IMR-90 (cell line): ENCODE results near the gene RRP7A. TPM values are rescaled to one million over a fixed set of nuclear protein-coding genes. Genes with fewer than 3 reads are reported as not detected.

ENCODE experiments used
- ATAC-seq: fragments of 200-7000 bp; cut with Tn5 transposase; 2 replicates; pipeline ENCODE4 v1.9.1; 2020; ENCODE audit warnings: low read depth, mild to moderate bottlenecking, moderate library complexity
- BruUV-seq: library from RNA; stranded (reverse); fragments of 400-500 nt; replicated peaks from 2 replicates; lab custom pipeline; 2021; lab: Mats Ljungman, UMichigan
- CTCF ChIA-PET: fragments of 300-600 bp; formaldehyde crosslinking; extraction: SDS; loops from one replicate; lab custom pipeline; 2021; ENCODE audit warnings: antibody characterized with exemption; lab: Yijun Ruan, JAX
- POLR2A ChIA-PET: fragments of 300-600 bp; sonication (Branson Sonifier 250); formaldehyde crosslinking; loops from one replicate; lab custom pipeline; 2022; ENCODE audit warnings: antibody characterized with exemption; ENCODE audit not compliant: unreplicated experiment; lab: Charles Lee
- DNase-seq: peaks from one replicate; pipeline ENCODE4 v3.0.0; 2013
- H2AFZ ChIP-seq: replicated peaks from 2 replicates; pipeline ENCODE3; 2013; ENCODE audit warnings: low read length, mild to moderate bottlenecking; ENCODE audit not compliant: poor library complexity
- H2AK5ac ChIP-seq: 2 replicates; pipeline ENCODE4 v1.6.1; 2013; ENCODE audit warnings: low read depth, low read length, inconsistent platforms
- H2AK9ac ChIP-seq: replicated peaks from 2 replicates; pipeline ENCODE3; 2013; ENCODE audit warnings: mild to moderate bottlenecking, low read depth, low read length, moderate library complexity; ENCODE audit not compliant: poor library complexity
- H2BK120ac ChIP-seq: 2 replicates; pipeline ENCODE4 v1.6.1; 2013; ENCODE audit warnings: low read depth, low read length, inconsistent platforms
- H2BK15ac ChIP-seq: 3 replicates; pipeline ENCODE4 v1.6.1; 2013; ENCODE audit warnings: low read depth, low read length, inconsistent platforms
- H2BK20ac ChIP-seq: 2 replicates; pipeline ENCODE4 v1.6.1; 2013; ENCODE audit warnings: low read depth, mild to moderate bottlenecking, inconsistent platforms, low read length, moderate library complexity
- H2BK5ac ChIP-seq: 2 replicates; pipeline ENCODE4 v1.6.1; 2013; ENCODE audit warnings: mild to moderate bottlenecking, low read depth, low read length, inconsistent platforms; ENCODE audit not compliant: poor library complexity, severe bottlenecking
- H3K14ac ChIP-seq: replicated peaks from 2 replicates; pipeline ENCODE4 v1.6.1; 2013; ENCODE audit warnings: low read depth, low read length, inconsistent platforms
- H3K18ac ChIP-seq: 2 replicates; pipeline ENCODE4 v1.6.1; 2013; ENCODE audit warnings: low read depth, low read length, control low read depth
- H3K23ac ChIP-seq: 2 replicates; pipeline ENCODE4 v1.6.1; 2013; ENCODE audit warnings: low read depth, low read length, inconsistent platforms
- H3K27ac ChIP-seq: 2 replicates; pipeline ENCODE4 v1.5.1; 2013; ENCODE audit warnings: mild to moderate bottlenecking, control low read depth, low read length; ENCODE audit not compliant: insufficient read depth
- H3K27me3 ChIP-seq: 2 replicates; pipeline ENCODE4 v1.6.1; 2013; ENCODE audit warnings: low read length; ENCODE audit not compliant: control insufficient read depth, insufficient read depth
- H3K36me3 ChIP-seq: 2 replicates; pipeline ENCODE4 v1.6.1; 2013; ENCODE audit warnings: low read length, mixed read lengths; ENCODE audit not compliant: control insufficient read depth, insufficient read depth
- H3K4ac ChIP-seq: 2 replicates; pipeline ENCODE4 v1.6.1; 2013; ENCODE audit warnings: low read depth, low read length, inconsistent platforms
- H3K4me1 ChIP-seq: 2 replicates; pipeline ENCODE4 v1.6.1; 2013; ENCODE audit warnings: low read length, mixed read lengths; ENCODE audit not compliant: control insufficient read depth, insufficient read depth
- H3K4me2 ChIP-seq: 2 replicates; pipeline ENCODE4 v1.6.1; 2013; ENCODE audit warnings: low read depth, mild to moderate bottlenecking, control low read depth, low read length, moderate library complexity
- H3K4me3 ChIP-seq: 2 replicates; pipeline ENCODE4 v1.5.1; 2013; ENCODE audit warnings: low read depth, mild to moderate bottlenecking, control low read depth, low read length, moderate library complexity; ENCODE audit not compliant: insufficient read depth
- H3K56ac ChIP-seq: 2 replicates; pipeline ENCODE4 v1.6.1; 2013; ENCODE audit warnings: low read length, inconsistent platforms; ENCODE audit not compliant: insufficient read depth; ENCODE audit errors: extremely low read depth
- H3K79me1 ChIP-seq, 2 experiments: 2 replicates each; pipeline ENCODE4 v1.6.1; 2013; ENCODE audit warnings: low read length in 2 of 2, inconsistent platforms in 1 of 2, low read depth in 1 of 2
- H3K9ac ChIP-seq: 2 replicates; pipeline ENCODE4 v1.6.1; 2013; ENCODE audit warnings: low read depth, low read length, control low read depth
- H3K9me1 ChIP-seq: 2 replicates; pipeline ENCODE4 v1.6.1; 2013; ENCODE audit warnings: low read length, inconsistent platforms; ENCODE audit not compliant: insufficient read depth
- H3K9me3 ChIP-seq: 2 replicates; pipeline ENCODE4 v1.6.1; 2013; ENCODE audit warnings: low read length; ENCODE audit not compliant: control insufficient read depth, insufficient read depth
- H4K20me1 ChIP-seq: 2 replicates; pipeline ENCODE4 v1.6.1; 2013; ENCODE audit warnings: low read length, inconsistent platforms; ENCODE audit not compliant: insufficient read depth
- H4K5ac ChIP-seq: 2 replicates; pipeline ENCODE4 v1.6.1; 2013; ENCODE audit warnings: mild to moderate bottlenecking, low read depth, low read length, control low read depth
- H4K8ac ChIP-seq, 2 experiments: 2 replicates each; pipeline ENCODE4 v1.6.1; 2013; ENCODE audit warnings: low read depth in 2 of 2, low read length in 2 of 2, control low read depth in 1 of 2, inconsistent platforms in 1 of 2
- H4K91ac ChIP-seq: 2 replicates; pipeline ENCODE4 v1.6.1; 2013; ENCODE audit warnings: low read depth, low read length, inconsistent platforms; ENCODE audit not compliant: insufficient read depth
- BHLHE40 ChIP-seq: fragments of 150-350 bp; IDR thresholded peaks from 2 replicates; pipeline ENCODE4 v1.6.1; 2016; ENCODE audit warnings: mild to moderate bottlenecking, low read depth, low read length
- CEBPB ChIP-seq: IDR thresholded peaks from 2 replicates; pipeline ENCODE4 v1.6.1; 2012; ENCODE audit warnings: low read depth, low read length, improper control_type of control experiment
- CHD1 ChIP-seq: IDR thresholded peaks from 2 replicates; pipeline ENCODE4 v1.6.1; 2012; ENCODE audit warnings: low read depth, low read length, improper control_type of control experiment
- ELK1 ChIP-seq: fragments of 150-350 bp; IDR thresholded peaks from 2 replicates; pipeline ENCODE4 v1.6.1; 2016; ENCODE audit warnings: low read depth, mild to moderate bottlenecking, low read length, moderate library complexity, borderline replicate concordance
- FOS ChIP-seq: fragments of 150-350 bp; IDR thresholded peaks from 2 replicates; pipeline ENCODE4 v1.6.1; 2016; ENCODE audit warnings: low read depth, low read length
- MAFK ChIP-seq: IDR thresholded peaks from 2 replicates; pipeline ENCODE4 v1.6.1; 2012; ENCODE audit warnings: low read depth, low read length, improper control_type of control experiment
- MAZ ChIP-seq: IDR thresholded peaks from 2 replicates; pipeline ENCODE4 v1.6.1; 2012; ENCODE audit warnings: low read depth, mild to moderate bottlenecking, low read length, improper control_type of control experiment, moderate library complexity, borderline replicate concordance
- MXI1 ChIP-seq: IDR thresholded peaks from 2 replicates; pipeline ENCODE4 v1.6.1; 2012; ENCODE audit warnings: low read depth, mild to moderate bottlenecking, low read length, moderate library complexity, borderline replicate concordance
- NFE2L2 ChIP-seq: fragments of 150-350 bp; IDR thresholded peaks from 2 replicates; pipeline ENCODE4 v1.6.1; 2016; ENCODE audit warnings: low read depth, mild to moderate bottlenecking, low read length
- POLR2A ChIP-seq: IDR thresholded peaks from 2 replicates; pipeline ENCODE4 v1.6.1; 2012; ENCODE audit warnings: mild to moderate bottlenecking, low read depth, low read length
- RAD21 ChIP-seq: IDR thresholded peaks from 2 replicates; pipeline ENCODE4 v1.6.1; 2012; ENCODE audit warnings: low read length, improper control_type of control experiment
- RCOR1 ChIP-seq: IDR thresholded peaks from 2 replicates; pipeline ENCODE4 v1.6.1; 2012; ENCODE audit warnings: mild to moderate bottlenecking, low read length, improper control_type of control experiment; ENCODE audit not compliant: insufficient replicate concordance
- RFX5 ChIP-seq: IDR thresholded peaks from 2 replicates; pipeline ENCODE4 v1.8.0; 2012; ENCODE audit warnings: low read depth, mild to moderate bottlenecking, low read length, moderate library complexity
- WGBS, 2 experiments: methylation state at CpG; one replicate each; pipeline versions ENCODE4 v1.1.5 to v1.1.7; 2013; ENCODE audit warnings: missing lambda C conversion rate in 2 of 2; ENCODE audit not compliant: insufficient read length in 1 of 2; ENCODE audit errors: extremely low coverage in 2 of 2; 5-methylcytosine and 5-hydroxymethylcytosine counted together
- dilution Hi-C: fragments of 300-500 bp; cut with HindIII; formaldehyde crosslinking; loops from one replicate; pipeline ENCODE4 v1.14.3; 2018; ENCODE audit warnings: low sequenced_read_pairs; ENCODE audit not compliant: unreplicated experiment
- in situ Hi-C: fragments of 300-500 bp; cut with MboI; formaldehyde crosslinking; loops from 3 replicates; pipeline ENCODE4 v1.14.3; 2019; ENCODE audit warnings: low sequenced_read_pairs, inconsistent platforms, mixed read lengths
- intact Hi-C: fragments of 100-400 bp; cut with micrococcal nuclease; formaldehyde crosslinking; loops from 2 replicates; pipeline ENCODE4 v1.10.0; 2022
- polyA plus RNA-seq, 3 experiments: library from polyadenylated mRNA; depleted of rRNA; stranded (reverse); fragments of >200 nt; gene quantifications; 2 replicates each; pipeline ENCODE4 v1.2.3, GENCODE V29; 2012; ENCODE audit warnings: low replicate concordance in 1 of 3
- total RNA-seq: library from RNA; depleted of rRNA; stranded (reverse); fragments of >200 nt; gene quantifications from 2 replicates; pipeline ENCODE4 v1.2.3, GENCODE V29; 2012

The RRP7A gene
- total and polyA plus RNA-seq, 2 of the 4 experiments (the other 2 are of a cell fraction), result 25.5 to 29.2 TPM

- H2BK20ac ChIP-seq, result no peak overlapping the region
- peaks cover 0 to 11% of the 10 kb centered on the region in 2 experiments; a peak in 1 of 4 replicates for H3K79me1 ChIP-seq
- H3K9me1 ChIP-seq, result peaks cover 6% of the 10 kb centered on the region; the same call in 1 of the 2 replicates
- H2BK120ac ChIP-seq, result no peak overlapping the region
- no peak for TF ChIP-seq ELK1
- no peak for TF ChIP-seq POLR2A
- TF ChIP-seq MAZ, result no peak
- TF ChIP-seq BHLHE40, result no peak
- no peak for TF ChIP-seq RFX5
- TF ChIP-seq CHD1, result no peak
- no peak for TF ChIP-seq MXI1
- TF ChIP-seq RCOR1, result no peak
- no peak for TF ChIP-seq MAFK
- no peak for TF ChIP-seq RAD21
- no peak for TF ChIP-seq FOS
- TF ChIP-seq NFE2L2, result no peak
- TF ChIP-seq CEBPB, result no peak
- H3K23ac ChIP-seq, result no peak overlapping the region
- no peak for ATAC-seq
- BruUV-seq, result no TSS peak
- H3K27ac ChIP-seq, result no peak overlapping the region
- no peak overlapping the region for H3K14ac ChIP-seq
- H3K4me3 ChIP-seq, result no peak overlapping the region
- no peak overlapping the region for H2AK5ac ChIP-seq
- 0 out of 2 replicates have a peak, but pooled peaks cover 3% of the 10 kb centered on the region for H3K36me3 ChIP-seq
- no peaks in the 10 kb centered on the region; the same call in 1 of the 2 replicates for H4K20me1 ChIP-seq
- no peak overlapping the region for H3K9ac ChIP-seq
- no peaks in the 10 kb centered on the region for H3K9me3 ChIP-seq
- no peak overlapping the region for H4K91ac ChIP-seq
- dilution Hi-C loops (no loop called here), intact Hi-C loops (no loop called here), in situ Hi-C loops (no loop called here)
- no peak overlapping the region for H2AFZ ChIP-seq
- H4K8ac ChIP-seq, result no peak overlapping the region
- no peak overlapping the region for H4K5ac ChIP-seq
- H3K4ac ChIP-seq, result no peak overlapping the region
- no peak overlapping the region for H2BK15ac ChIP-seq
- POLR2A ChIA-PET, result no interaction called here
- H3K27me3 ChIP-seq, result no peaks in the 10 kb centered on the region; the same call in 1 of the 2 replicates
- no peak overlapping the region for H3K4me2 ChIP-seq
- H3K18ac ChIP-seq, result no peak overlapping the region
- no peak overlapping the region for H3K56ac ChIP-seq
- CTCF ChIA-PET, result no interaction called here
- no peak overlapping the region for H2AK9ac ChIP-seq
- H2BK5ac ChIP-seq, result no peak overlapping the region
- 91% methylated on average over 9 of the region's 15 CpGs; no CpG with 5 or more reads in 1 of the 2 experiments for WGBS, 2 experiments
- H3K4me1 ChIP-seq, result peaks cover 3% of the 10 kb centered on the region
- DNase-seq, result no peak
These were observed 3.0 kb upstream of the RRP7A start for GRCh38 chr22:42522546-42522945.
